ENCODE data around the gene SFXN2.
"Not testable (repeated sequence)": the region's sequence is repeated elsewhere in the genome, so short reads cannot be mapped to it uniquely, and the experiment has no call there.

DNA sequence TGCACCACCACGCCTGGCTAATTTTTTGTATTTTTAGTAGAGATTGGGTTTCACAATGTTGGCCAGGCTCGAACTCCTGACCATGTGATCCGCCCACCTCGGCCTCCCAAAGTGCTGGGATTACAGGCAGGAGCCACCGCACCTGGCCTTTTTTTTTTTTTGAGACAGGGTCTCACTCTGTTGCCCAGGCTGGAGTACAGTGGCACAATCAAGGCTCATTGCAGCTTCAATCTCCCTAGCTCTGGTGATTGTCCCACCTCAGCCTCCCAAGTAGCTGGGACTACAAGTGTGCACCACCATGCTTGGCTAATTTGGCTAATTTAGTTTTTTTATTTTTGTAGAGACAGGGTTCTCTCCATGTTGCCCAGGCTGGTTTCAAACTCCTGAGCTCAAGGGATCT lies 27.9 kb downstream of the SFXN2 start:
- TF ChIP-seq, protein P1, sequence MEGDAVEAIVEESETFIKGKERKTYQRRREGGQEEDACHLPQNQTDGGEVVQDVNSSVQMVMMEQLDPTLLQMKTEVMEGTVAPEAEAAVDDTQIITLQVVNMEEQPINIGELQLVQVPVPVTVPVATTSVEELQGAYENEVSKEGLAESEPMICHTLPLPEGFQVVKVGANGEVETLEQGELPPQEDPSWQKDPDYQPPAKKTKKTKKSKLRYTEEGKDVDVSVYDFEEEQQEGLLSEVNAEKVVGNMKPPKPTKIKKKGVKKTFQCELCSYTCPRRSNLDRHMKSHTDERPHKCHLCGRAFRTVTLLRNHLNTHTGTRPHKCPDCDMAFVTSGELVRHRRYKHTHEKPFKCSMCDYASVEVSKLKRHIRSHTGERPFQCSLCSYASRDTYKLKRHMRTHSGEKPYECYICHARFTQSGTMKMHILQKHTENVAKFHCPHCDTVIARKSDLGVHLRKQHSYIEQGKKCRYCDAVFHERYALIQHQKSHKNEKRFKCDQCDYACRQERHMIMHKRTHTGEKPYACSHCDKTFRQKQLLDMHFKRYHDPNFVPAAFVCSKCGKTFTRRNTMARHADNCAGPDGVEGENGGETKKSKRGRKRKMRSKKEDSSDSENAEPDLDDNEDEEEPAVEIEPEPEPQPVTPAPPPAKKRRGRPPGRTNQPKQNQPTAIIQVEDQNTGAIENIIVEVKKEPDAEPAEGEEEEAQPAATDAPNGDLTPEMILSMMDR (conservative IDR thresholded peaks at IDR 0.05; ENCODE audit: low read depth in 2 of 2), result not testable (repeated sequence)
- TF ChIP-seq, protein P2, sequence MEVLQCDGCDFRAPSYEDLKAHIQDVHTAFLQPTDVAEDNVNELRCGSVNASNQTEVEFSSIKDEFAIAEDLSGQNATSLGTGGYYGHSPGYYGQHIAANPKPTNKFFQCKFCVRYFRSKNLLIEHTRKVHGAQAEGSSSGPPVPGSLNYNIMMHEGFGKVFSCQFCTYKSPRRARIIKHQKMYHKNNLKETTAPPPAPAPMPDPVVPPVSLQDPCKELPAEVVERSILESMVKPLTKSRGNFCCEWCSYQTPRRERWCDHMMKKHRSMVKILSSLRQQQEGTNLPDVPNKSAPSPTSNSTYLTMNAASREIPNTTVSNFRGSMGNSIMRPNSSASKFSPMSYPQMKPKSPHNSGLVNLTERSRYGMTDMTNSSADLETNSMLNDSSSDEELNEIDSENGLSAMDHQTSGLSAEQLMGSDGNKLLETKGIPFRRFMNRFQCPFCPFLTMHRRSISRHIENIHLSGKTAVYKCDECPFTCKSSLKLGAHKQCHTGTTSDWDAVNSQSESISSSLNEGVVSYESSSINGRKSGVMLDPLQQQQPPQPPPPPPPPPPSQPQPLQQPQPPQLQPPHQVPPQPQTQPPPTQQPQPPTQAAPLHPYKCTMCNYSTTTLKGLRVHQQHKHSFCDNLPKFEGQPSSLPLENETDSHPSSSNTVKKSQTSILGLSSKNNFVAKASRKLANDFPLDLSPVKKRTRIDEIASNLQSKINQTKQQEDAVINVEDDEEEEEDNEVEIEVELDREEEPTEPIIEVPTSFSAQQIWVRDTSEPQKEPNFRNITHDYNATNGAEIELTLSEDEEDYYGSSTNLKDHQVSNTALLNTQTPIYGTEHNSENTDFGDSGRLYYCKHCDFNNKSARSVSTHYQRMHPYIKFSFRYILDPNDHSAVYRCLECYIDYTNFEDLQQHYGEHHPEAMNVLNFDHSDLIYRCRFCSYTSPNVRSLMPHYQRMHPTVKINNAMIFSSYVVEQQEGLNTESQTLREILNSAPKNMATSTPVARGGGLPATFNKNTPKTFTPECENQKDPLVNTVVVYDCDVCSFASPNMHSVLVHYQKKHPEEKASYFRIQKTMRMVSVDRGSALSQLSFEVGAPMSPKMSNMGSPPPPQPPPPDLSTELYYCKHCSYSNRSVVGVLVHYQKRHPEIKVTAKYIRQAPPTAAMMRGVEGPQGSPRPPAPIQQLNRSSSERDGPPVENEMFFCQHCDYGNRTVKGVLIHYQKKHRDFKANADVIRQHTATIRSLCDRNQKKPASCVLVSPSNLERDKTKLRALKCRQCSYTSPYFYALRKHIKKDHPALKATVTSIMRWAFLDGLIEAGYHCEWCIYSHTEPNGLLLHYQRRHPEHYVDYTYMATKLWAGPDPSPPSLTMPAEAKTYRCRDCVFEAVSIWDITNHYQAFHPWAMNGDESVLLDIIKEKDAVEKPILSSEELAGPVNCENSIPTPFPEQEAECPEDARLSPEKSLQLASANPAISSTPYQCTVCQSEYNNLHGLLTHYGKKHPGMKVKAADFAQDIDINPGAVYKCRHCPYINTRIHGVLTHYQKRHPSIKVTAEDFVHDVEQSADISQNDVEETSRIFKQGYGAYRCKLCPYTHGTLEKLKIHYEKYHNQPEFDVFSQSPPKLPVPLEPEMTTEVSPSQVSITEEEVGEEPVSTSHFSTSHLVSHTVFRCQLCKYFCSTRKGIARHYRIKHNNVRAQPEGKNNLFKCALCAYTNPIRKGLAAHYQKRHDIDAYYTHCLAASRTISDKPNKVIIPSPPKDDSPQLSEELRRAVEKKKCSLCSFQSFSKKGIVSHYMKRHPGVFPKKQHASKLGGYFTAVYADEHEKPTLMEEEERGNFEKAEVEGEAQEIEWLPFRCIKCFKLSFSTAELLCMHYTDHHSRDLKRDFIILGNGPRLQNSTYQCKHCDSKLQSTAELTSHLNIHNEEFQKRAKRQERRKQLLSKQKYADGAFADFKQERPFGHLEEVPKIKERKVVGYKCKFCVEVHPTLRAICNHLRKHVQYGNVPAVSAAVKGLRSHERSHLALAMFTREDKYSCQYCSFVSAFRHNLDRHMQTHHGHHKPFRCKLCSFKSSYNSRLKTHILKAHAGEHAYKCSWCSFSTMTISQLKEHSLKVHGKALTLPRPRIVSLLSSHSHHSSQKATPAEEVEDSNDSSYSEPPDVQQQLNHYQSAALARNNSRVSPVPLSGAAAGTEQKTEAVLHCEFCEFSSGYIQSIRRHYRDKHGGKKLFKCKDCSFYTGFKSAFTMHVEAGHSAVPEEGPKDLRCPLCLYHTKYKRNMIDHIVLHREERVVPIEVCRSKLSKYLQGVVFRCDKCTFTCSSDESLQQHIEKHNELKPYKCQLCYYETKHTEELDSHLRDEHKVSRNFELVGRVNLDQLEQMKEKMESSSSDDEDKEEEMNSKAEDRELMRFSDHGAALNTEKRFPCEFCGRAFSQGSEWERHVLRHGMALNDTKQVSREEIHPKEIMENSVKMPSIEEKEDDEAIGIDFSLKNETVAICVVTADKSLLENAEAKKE (CRISPR knock-in tag; IDR thresholded peaks at IDR 0.05), result not testable (repeated sequence)
- TF ChIP-seq POLR2AphosphoS5 (IDR thresholded peaks at IDR 0.05; ENCODE audit: low read depth); JUNB (IDR thresholded peaks at IDR 0.05; ENCODE audit: unreplicated experiment); EZH2phosphoT487 (IDR thresholded peaks at IDR 0.05; ENCODE audit: unreplicated experiment); ZNF331 (CRISPR knock-in tag; IDR thresholded peaks at IDR 0.05; ENCODE audit: low read depth): not testable (repeated sequence)

Measured in GM23338 (cell line).